K562 (cell line): Measurements from ENCODE around the gene FNDC11. TPM values are rescaled to one million over a fixed set of nuclear protein-coding genes. Genes with fewer than 3 reads are reported as not detected.

Experiments
- CBX2 ChIP-seq: fragments of 200-600 bp; sonication (generic); IDR thresholded peaks from one replicate; pipeline ENCODE4 v1.6.1; 2012; ENCODE audit warnings: mild to moderate bottlenecking, low read length, inconsistent platforms; ENCODE audit not compliant: insufficient read depth, poor library complexity, severe bottlenecking
- CEBPG ChIP-seq, 3 experiments: fragments of 200-800 bp in 1 of 3; sonication (Bioruptor generic) in 1 of 3; sonication (generic) in 1 of 3; formaldehyde crosslinking in 1 of 3; IDR thresholded peaks in 2 of 3; conservative IDR thresholded peaks in 1 of 3; 2 replicates each; pipeline versions ENCODE4 v1.6.1 to v1.8.0; 2016 to 2022; ENCODE audit warnings: missing compliant biosample characterization in 2 of 3, missing genetic modification characterization in 2 of 3, mild to moderate bottlenecking in 1 of 3, missing genetic modification reagents in 1 of 3
- DEAF1 ChIP-seq: fragments of 450-650 bp; formaldehyde crosslinking; IDR thresholded peaks from 2 replicates; pipeline ENCODE4 v1.4.0; 2020; ENCODE audit warnings: mild to moderate bottlenecking, moderate library complexity
- GTF2E2 ChIP-seq: fragments of 200-800 bp; sonication (Bioruptor generic); IDR thresholded peaks from 2 replicates; pipeline ENCODE4 v1.6.1; 2016; ENCODE audit warnings: missing genetic modification characterization, missing compliant biosample characterization
- NR2C1 ChIP-seq, 2 experiments: fragments of 450-650 bp; IDR thresholded peaks; 2 replicates each; pipeline ENCODE4 v1.6.1; 2017; ENCODE audit warnings: mild to moderate bottlenecking in 2 of 2, antibody characterized with exemption in 1 of 2, inconsistent platforms in 1 of 2, missing compliant biosample characterization in 1 of 2, missing genetic modification characterization in 1 of 2
- REST ChIP-seq, 2 experiments: fragments of 450-650 bp; formaldehyde crosslinking in 1 of 2; IDR thresholded peaks; 2 replicates each; pipeline versions ENCODE4 v1.4.0 to v1.6.1; 2014 to 2020; ENCODE audit warnings: mild to moderate bottlenecking in 2 of 2, borderline replicate concordance in 1 of 2, low read depth in 1 of 2
- SUPT5H ChIP-seq: fragments of 450-650 bp; IDR thresholded peaks from 2 replicates; pipeline ENCODE4 v1.6.1; 2016
- TBL1XR1 ChIP-seq, 2 experiments: IDR thresholded peaks; 2 replicates each; pipeline ENCODE4 v1.6.1; 2012; ENCODE audit warnings: improper control_type of control experiment in 2 of 2, low read length in 2 of 2, mild to moderate bottlenecking in 1 of 2
- ZBTB7A ChIP-seq: IDR thresholded peaks from 2 replicates; pipeline ENCODE4 v1.6.1; 2011; ENCODE audit warnings: low read depth, mild to moderate bottlenecking, low read length, moderate library complexity, borderline replicate concordance; ENCODE audit not compliant: control insufficient read depth
- ZNF217 ChIP-seq: sonication (generic); formaldehyde crosslinking; IDR thresholded peaks from 2 replicates; pipeline ENCODE4 v1.8.0; 2022; ENCODE audit warnings: mild to moderate bottlenecking, missing genetic modification reagents
- ZNF263 ChIP-seq: sonication (generic); formaldehyde crosslinking; IDR thresholded peaks from 2 replicates; pipeline ENCODE4 v1.8.0; 2022; ENCODE audit warnings: mild to moderate bottlenecking, missing genetic modification reagents, borderline replicate concordance
- ZNF282 ChIP-seq: sonication (generic); formaldehyde crosslinking; IDR thresholded peaks from 2 replicates; pipeline ENCODE4 v1.8.1; 2023; ENCODE audit warnings: missing genetic modification reagents
- polyA plus RNA-seq, 8 experiments: library from polyadenylated mRNA; depleted of rRNA in 4 of 8; stranded (reverse) in 5 of 8; unstranded in 3 of 8; fragments of >200 nt; fragmentation: Nextera tagmentation in 2 of 8; fragmentation: Illumina TruSeq in 1 of 8; extraction: Ambion mirVana in 2 of 8; extraction: Trizol in 1 of 8; gene quantifications; 2 replicates each; pipeline versions ENCODE4 v1.2.1 to v1.2.3, GENCODE V29; 2011 to 2014; ENCODE audit warnings: inconsistent platforms in 1 of 8, missing spikeins in 1 of 8
- total RNA-seq, 7 experiments: library from RNA; depleted of rRNA in 6 of 7; stranded (reverse); fragments of >200 nt in 6 of 7; fragmentation: Illumina TruSeq in 2 of 7; extraction: Trizol in 2 of 7; gene quantifications; 2 replicates each; pipeline versions ENCODE4 v1.2.1 to v1.2.3, GENCODE V29; 2011 to 2021; ENCODE audit warnings: low replicate concordance in 1 of 7

FNDC11 gene
- total and polyA plus RNA-seq, 9 of the 15 experiments (the other 6 are each of a cell fraction or from before 2014, with no cell fraction given) = 0.08 to 2.3 (median 0.64) TPM; not detected in 2

GRCh38 chr20:63558804-63559484 lies 5.0 kb downstream of the FNDC11 start (continued):
- TF ChIP-seq ZBTB7A = 0 out of 2 replicates have a peak, but pooled peaks have one; percentile 9
- peak; percentile 51 for TF ChIP-seq NR2C1 (IDR thresholded peaks at IDR 0.05)
- 0 out of 2 replicates have a peak, but pooled peaks have one; percentile 31 for TF ChIP-seq NR2C1 (tag; IDR thresholded peaks at IDR 0.05)
- no peak for TF ChIP-seq ZNF217 (CRISPR knock-in tag)
- TF ChIP-seq GTF2E2 (tag) = no peak
- TF ChIP-seq SUPT5H = no peak
- no peak for TF ChIP-seq ZNF282 (CRISPR knock-in tag)
- TF ChIP-seq CBX2 = no peak
- peak; percentile 64; the same call in 1 of the 2 replicates for TF ChIP-seq ZNF263
- TF ChIP-seq TBL1XR1 (IDR thresholded peaks at IDR 0.05; ENCODE audit: low read length in 2 of 2) = no peak
- TF ChIP-seq DEAF1 (CRISPR knock-in tag) = no peak
- TF ChIP-seq CEBPG (CRISPR knock-in tag; IDR thresholded peaks at IDR 0.05) = no peak
- no peak for TF ChIP-seq CEBPG (tag; conservative IDR thresholded peaks at IDR 0.05 in 1 of 2, IDR thresholded peaks at IDR 0.05 in 1 of 2)
- TF ChIP-seq REST (IDR thresholded peaks at IDR 0.05; ENCODE audit: borderline replicate concordance) = no peak
- TF ChIP-seq REST (CRISPR knock-in tag; IDR thresholded peaks at IDR 0.05; ENCODE audit: low read depth) = no peak
